ENCODE data around the gene PNPLA7. TPM values are rescaled to one million over a fixed set of nuclear protein-coding genes. Genes with fewer than 3 reads are reported as not detected.

The PNPLA7 gene
- total and polyA plus RNA-seq, 2 of the 13 experiments (the other 11 are each of a cell fraction or from before 2014, with no cell fraction given): 0.42 to 1.5 TPM

DNA sequence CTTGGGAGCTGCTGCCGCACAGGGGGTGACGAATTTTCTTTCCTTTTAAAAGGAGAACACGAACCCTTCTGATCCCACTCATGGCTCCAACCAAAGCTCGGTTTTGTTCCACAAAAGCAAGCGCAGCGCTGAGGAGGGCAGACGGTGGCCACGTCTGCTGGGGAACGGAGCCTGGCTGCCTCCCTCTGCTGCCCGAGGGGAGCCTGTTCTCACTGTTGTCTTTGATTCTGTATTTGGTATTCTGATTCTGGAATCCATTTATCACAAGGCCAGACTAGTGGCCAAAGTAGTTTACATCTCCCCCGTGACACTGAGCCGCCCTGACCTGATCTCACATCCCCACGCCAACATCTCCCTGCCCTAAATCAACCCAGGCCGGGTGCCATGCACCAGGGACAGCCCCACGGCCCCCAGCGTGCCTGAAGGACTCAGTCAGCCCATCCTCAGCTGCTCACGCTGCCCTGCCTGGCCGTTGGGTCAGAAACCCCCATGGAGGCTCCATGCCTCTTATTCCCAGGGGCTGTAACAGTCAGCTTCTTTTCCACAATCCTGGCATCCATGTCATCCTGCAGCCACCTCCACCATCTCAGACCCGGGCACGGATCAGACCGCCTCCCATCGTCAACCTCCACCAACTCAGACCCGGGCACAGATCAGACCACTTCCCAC, 84.3 kb downstream of the PNPLA7 start:
- H3K9ac ChIP-seq (ENCODE audit: insufficient read depth, low read depth, low read length): 0 out of 2 replicates have a peak overlapping the region, but pooled peaks have one; percentile 11
- DNase-seq (ENCODE audit: low spot score): no peak
- FAIRE-seq: no peak
- no peak overlapping the region for H3K27ac ChIP-seq (ENCODE audit: extremely low read length, insufficient read depth, low read length)
- intact Hi-C loops (cut with micrococcal nuclease; ENCODE audit: unreplicated experiment): no loop called here
- no peaks in the 10 kb centered on the region for H4K20me1 ChIP-seq (ENCODE audit: insufficient read depth, low read length)
- peaks cover 0 to 4% of the 10 kb centered on the region in 2 experiments; a peak in 3 of 5 replicates for H3K27me3 ChIP-seq (ENCODE audit: control insufficient read depth in 1 of 2, insufficient read depth in 2 of 2, low read length in 2 of 2)
- H3K4me2 ChIP-seq (ENCODE audit: low read depth, low read length): 0 out of 2 replicates have a peak overlapping the region, but pooled peaks have one; percentile 66
- no peak for ATAC-seq
- H3K4me1 ChIP-seq (ENCODE audit: insufficient read depth, low read length): peaks cover 47% of the 10 kb centered on the region
- H3K36me3 ChIP-seq (replicated peaks in 1 of 2; ENCODE audit: control insufficient read depth in 1 of 2, insufficient read depth in 2 of 2, low read length in 2 of 2): no peaks in the 10 kb centered on the region
- H3K4me3 ChIP-seq (replicated peaks in 1 of 3; ENCODE audit: insufficient read depth in 1 of 3, low read depth in 2 of 3, low read length in 3 of 3): no peak overlapping the region; a peak in 1 of 6 replicates
- BruUV-seq (replicated peaks): no TSS peak
- CTCF ChIA-PET (ENCODE audit: low intra/inter-chr PET ratio, low total read pairs): no interaction called here
- 73% methylated on average over 20 of the region's 23 CpGs for WGBS (ENCODE audit: low lambda C conversion rate)
- POLR2A ChIA-PET: no interaction called here
- H3K9me3 ChIP-seq (ENCODE audit: low read length): no peaks in the 10 kb centered on the region
- no peak overlapping the region for H2AFZ ChIP-seq (ENCODE audit: low read length)
- in situ Hi-C loops (cut with HindIII; ENCODE audit: extremely low pct_ligation_motif_present, low pct_unique_long_range_greater_than_20kb): no loop called here
- no peaks in the 10 kb centered on the region for H3K79me2 ChIP-seq (ENCODE audit: insufficient read depth, low read length)
- TF ChIP-seq SP2 (CRISPR knock-in tag; IDR thresholded peaks at IDR 0.05) (no peak), MYC (CRISPR knock-in tag; IDR thresholded peaks at IDR 0.05; ENCODE audit: borderline replicate concordance) (0 out of 2 replicates have a peak, but pooled peaks have one; percentile 0), IRX3 (CRISPR knock-in tag; IDR thresholded peaks at IDR 0.05; ENCODE audit: borderline replicate concordance, low read depth) (no peak), AKAP8 (CRISPR knock-in tag; IDR thresholded peaks at IDR 0.05) (no peak), ZNF207 (IDR thresholded peaks at IDR 0.05; ENCODE audit: borderline replicate concordance) (no peak), NFKB2 (CRISPR knock-in tag; IDR thresholded peaks at IDR 0.05; ENCODE audit: borderline replicate concordance) (0 out of 2 replicates have a peak, but pooled peaks have one; percentile 14), SCMH1 (CRISPR knock-in tag; IDR thresholded peaks at IDR 0.05; ENCODE audit: borderline replicate concordance) (no peak), ZBTB3 (CRISPR knock-in tag; IDR thresholded peaks at IDR 0.05; ENCODE audit: borderline replicate concordance, low read depth) (no peak), AGO2 (optimal IDR thresholded peaks at IDR 0.05; ENCODE audit: low read depth, low read length) (no peak), HOXD1 (CRISPR knock-in tag; IDR thresholded peaks at IDR 0.05) (0 out of 2 replicates have a peak, but pooled peaks have one; percentile 7), HOXA5 (CRISPR knock-in tag; IDR thresholded peaks at IDR 0.05) (no peak), ZNF879 (CRISPR knock-in tag; IDR thresholded peaks at IDR 0.05) (no peak), ZNF276 (CRISPR knock-in tag; IDR thresholded peaks at IDR 0.05; ENCODE audit: low read depth) (no peak), KLF9 (CRISPR knock-in tag; IDR thresholded peaks at IDR 0.05; ENCODE audit: low read depth) (no peak), GABPB1 (CRISPR knock-in tag; IDR thresholded peaks at IDR 0.05) (no peak), CREBL2 (CRISPR knock-in tag; IDR thresholded peaks at IDR 0.05; ENCODE audit: borderline replicate concordance) (no peak), YEATS4 (CRISPR knock-in tag; IDR thresholded peaks at IDR 0.05; ENCODE audit: borderline replicate concordance) (0 out of 2 replicates have a peak, but pooled peaks have one; percentile 34), RBFOX2 (IDR thresholded peaks at IDR 0.05; ENCODE audit: low read depth, low read length) (no peak)
- TF ChIP-seq, protein P1, sequence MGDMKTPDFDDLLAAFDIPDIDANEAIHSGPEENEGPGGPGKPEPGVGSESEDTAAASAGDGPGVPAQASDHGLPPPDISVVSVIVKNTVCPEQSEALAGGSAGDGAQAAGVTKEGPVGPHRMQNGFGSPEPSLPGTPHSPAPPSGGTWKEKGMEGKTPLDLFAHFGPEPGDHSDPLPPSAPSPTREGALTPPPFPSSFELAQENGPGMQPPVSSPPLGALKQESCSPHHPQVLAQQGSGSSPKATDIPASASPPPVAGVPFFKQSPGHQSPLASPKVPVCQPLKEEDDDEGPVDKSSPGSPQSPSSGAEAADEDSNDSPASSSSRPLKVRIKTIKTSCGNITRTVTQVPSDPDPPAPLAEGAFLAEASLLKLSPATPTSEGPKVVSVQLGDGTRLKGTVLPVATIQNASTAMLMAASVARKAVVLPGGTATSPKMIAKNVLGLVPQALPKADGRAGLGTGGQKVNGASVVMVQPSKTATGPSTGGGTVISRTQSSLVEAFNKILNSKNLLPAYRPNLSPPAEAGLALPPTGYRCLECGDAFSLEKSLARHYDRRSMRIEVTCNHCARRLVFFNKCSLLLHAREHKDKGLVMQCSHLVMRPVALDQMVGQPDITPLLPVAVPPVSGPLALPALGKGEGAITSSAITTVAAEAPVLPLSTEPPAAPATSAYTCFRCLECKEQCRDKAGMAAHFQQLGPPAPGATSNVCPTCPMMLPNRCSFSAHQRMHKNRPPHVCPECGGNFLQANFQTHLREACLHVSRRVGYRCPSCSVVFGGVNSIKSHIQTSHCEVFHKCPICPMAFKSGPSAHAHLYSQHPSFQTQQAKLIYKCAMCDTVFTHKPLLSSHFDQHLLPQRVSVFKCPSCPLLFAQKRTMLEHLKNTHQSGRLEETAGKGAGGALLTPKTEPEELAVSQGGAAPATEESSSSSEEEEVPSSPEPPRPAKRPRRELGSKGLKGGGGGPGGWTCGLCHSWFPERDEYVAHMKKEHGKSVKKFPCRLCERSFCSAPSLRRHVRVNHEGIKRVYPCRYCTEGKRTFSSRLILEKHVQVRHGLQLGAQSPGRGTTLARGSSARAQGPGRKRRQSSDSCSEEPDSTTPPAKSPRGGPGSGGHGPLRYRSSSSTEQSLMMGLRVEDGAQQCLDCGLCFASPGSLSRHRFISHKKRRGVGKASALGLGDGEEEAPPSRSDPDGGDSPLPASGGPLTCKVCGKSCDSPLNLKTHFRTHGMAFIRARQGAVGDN (CRISPR knock-in tag; IDR thresholded peaks at IDR 0.05): peak; percentile 11

Measured in HepG2 (cell line).